NCI-H2029 (cell line): ENCODE measurements around the gene HDAC7.
"Not testable (repeated sequence)": the region's sequence is repeated elsewhere in the genome, so short reads cannot be mapped to it uniquely, and the experiment has no call there.

ENCODE experiments used
- DNase-seq: peaks from one replicate; lab custom pipeline; 2025; lab: John Stamatoyannopoulos, UW

HDAC7 gene

GRCh38 chr12:47828976-47829482 lies 9.3 kb upstream of the HDAC7 start:
- no peak for DNase-seq

GRCh38 chr12:47828008-47828975 lies 8.6 kb upstream of the HDAC7 start:
- DNase-seq, result no peak

- no peak for DNase-seq
These were observed 5.5 kb upstream of the HDAC7 start for GRCh38 chr12:47825173-47825639.

GRCh38 chr12:47824635-47825034 lies 4.9 kb upstream of the HDAC7 start:
- no peak for DNase-seq

- DNase-seq, result no peak
These were observed 4.5 kb upstream of the HDAC7 start for GRCh38 chr12:47824198-47824597.

GRCh38 chr12:47823422-47824086 lies 3.9 kb upstream of the HDAC7 start:
- no peak for DNase-seq

GRCh38 chr12:47822863-47823262 lies 3.2 kb upstream of the HDAC7 start:
- no peak for DNase-seq

- no peak for DNase-seq
These were observed 2.7 kb upstream of the HDAC7 start for GRCh38 chr12:47822401-47822800.

GRCh38 chr12:47821346-47821706 lies 1.6 kb upstream of the HDAC7 start:
- DNase-seq, result no peak

- DNase-seq, result no peak
These were observed 1.1 kb upstream of the HDAC7 start for GRCh38 chr12:47820631-47821345.

- DNase-seq, result no peak
These were observed 386 bp downstream of the HDAC7 start for GRCh38 chr12:47819138-47819895.

- DNase-seq, result no peak
These were observed 1.1 kb downstream of the HDAC7 start for GRCh38 chr12:47818467-47819137.

GRCh38 chr12:47818007-47818376 lies 1.7 kb downstream of the HDAC7 start:
- DNase-seq, result no peak

- DNase-seq, result no peak
These were observed 2.3 kb downstream of the HDAC7 start for GRCh38 chr12:47817272-47818006.

- no peak for DNase-seq
These were observed 3.1 kb downstream of the HDAC7 start for GRCh38 chr12:47816403-47817271.

- not testable (repeated sequence) for DNase-seq
These were observed 4.3 kb downstream of the HDAC7 start for GRCh38 chr12:47815447-47815846.

- DNase-seq, result no peak
These were observed 5.0 kb downstream of the HDAC7 start for GRCh38 chr12:47814539-47815170.

- no peak for DNase-seq
These were observed 6.0 kb downstream of the HDAC7 start for GRCh38 chr12:47813511-47814196.
